ENCODE data around the gene WDR6.

WDR6 gene

DNA sequence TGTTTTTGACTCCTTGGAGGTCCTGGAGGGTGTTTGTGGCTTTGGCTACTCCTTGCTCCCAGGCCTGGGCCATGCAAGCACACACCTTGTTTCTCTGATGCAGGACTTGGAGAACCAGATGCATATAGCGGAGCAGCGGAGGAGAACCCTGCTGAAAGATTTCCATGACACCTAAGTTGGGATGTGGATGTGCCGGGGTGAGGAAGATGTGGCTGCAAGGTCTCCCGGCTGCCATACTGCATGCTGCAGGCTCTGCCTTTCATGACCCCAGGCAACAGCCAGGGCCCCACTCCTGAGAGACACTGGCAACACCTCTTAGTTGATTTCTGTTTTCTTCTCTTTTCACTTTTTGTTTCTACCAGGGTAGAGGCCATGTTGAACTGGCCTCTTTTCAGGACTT, 24.1 kb upstream of the WDR6 start:
- no peak overlapping the region for H3K4me3 ChIP-seq (ENCODE audit: low read depth, low read length)
- DNase-seq (ENCODE audit: low read depth), result no peak
- TF ChIP-seq, protein P1, sequence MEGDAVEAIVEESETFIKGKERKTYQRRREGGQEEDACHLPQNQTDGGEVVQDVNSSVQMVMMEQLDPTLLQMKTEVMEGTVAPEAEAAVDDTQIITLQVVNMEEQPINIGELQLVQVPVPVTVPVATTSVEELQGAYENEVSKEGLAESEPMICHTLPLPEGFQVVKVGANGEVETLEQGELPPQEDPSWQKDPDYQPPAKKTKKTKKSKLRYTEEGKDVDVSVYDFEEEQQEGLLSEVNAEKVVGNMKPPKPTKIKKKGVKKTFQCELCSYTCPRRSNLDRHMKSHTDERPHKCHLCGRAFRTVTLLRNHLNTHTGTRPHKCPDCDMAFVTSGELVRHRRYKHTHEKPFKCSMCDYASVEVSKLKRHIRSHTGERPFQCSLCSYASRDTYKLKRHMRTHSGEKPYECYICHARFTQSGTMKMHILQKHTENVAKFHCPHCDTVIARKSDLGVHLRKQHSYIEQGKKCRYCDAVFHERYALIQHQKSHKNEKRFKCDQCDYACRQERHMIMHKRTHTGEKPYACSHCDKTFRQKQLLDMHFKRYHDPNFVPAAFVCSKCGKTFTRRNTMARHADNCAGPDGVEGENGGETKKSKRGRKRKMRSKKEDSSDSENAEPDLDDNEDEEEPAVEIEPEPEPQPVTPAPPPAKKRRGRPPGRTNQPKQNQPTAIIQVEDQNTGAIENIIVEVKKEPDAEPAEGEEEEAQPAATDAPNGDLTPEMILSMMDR (IDR thresholded peaks at IDR 0.05; ENCODE audit: low read depth, low read length, missing control alignments), result no peak

DNA sequence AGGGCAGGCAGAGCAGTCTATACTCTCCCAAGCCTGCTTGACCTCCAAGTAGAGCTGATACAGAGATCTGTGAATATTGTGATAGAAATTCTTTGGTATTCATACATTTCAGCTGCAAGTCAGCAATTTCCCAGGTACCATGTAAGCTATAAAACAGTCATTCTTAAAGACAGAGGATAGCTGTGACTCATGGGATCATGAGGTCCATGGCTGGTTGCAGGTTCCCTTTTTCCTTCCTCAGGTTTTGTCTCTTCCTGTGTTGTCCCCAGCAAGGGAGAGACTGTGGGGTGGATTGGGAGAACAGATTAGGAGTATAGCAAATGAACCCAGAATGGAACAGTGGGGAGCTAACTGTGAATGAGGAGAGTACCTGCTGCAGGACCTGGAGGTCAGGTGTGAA, 22.5 kb upstream of the WDR6 start:
- TF ChIP-seq, protein P1 (IDR thresholded peaks at IDR 0.05; ENCODE audit: low read depth, low read length, missing control alignments), result no peak
- H3K4me3 ChIP-seq (ENCODE audit: low read depth, low read length), result no peak overlapping the region
- no peak for DNase-seq (ENCODE audit: low read depth)

DNA sequence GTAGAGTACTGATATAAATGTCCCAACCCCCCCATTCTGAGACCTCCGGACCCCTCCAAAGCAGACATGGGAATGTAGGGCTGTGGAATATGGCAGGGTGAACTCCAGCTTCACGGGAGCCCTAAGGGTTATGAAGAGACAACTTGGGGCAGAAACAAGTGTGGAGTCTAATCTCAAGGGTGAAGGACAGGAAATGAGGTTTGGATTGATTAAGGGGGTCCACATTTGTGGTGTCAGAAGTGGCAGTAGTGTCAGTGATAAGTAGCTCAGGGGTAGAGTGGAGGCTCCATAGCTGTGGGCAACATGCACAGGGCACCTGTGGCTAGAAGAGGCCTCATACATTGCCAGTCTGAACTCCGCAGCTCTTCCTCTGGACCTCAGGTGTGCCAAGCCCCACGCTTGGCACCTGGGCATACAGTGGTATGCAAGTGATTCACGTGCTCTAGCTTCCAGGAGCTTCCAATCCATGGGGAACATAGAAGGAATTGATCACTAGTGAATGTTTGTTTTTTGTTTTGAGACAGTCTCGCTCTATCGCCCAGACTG, 21.3 kb upstream of the WDR6 start:
- TF ChIP-seq, protein P1 (IDR thresholded peaks at IDR 0.05; ENCODE audit: low read depth, low read length, missing control alignments), result no peak
- no peak for DNase-seq (ENCODE audit: low read depth)
- H3K4me3 ChIP-seq (ENCODE audit: low read depth, low read length), result no peak overlapping the region

DNA sequence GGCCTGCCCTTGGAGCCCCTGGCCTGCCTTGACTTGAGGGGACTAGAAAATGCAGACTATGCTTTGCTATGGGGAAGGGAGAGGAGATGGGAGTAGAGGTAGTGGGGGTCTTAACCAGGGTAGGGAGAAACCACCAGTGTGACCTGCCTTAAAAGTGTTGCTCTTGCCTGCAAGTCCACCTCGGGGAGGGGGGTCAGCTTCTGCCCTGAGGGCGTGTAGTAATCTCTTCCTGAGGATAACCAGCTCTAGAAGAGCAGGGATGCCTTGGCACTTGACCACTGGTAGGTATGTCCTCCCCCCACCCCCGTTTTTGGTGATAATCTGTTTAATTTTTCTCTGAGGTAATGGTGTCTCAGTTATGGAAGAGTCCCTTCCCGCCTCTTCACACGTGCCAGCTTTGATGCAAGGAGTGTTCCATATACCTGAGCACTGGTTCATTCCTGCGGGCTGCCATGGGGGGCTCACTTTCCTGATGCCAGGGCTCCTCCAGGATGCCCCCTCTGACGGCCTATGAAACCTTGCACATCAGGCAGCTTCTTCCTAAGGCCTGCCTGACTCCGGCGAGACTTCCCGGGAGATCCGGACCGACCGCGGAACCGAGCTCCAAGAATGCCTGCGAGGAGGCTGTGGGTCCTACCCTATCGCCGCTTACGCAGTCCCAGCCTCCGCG, 17.9 kb upstream of the WDR6 start:
- TF ChIP-seq, protein P1 (IDR thresholded peaks at IDR 0.05; ENCODE audit: low read depth, low read length, missing control alignments), result no peak
- peak overlapping the region; percentile 94 for H3K4me3 ChIP-seq (ENCODE audit: low read depth, low read length)
- no peak for DNase-seq (ENCODE audit: low read depth)

DNA sequence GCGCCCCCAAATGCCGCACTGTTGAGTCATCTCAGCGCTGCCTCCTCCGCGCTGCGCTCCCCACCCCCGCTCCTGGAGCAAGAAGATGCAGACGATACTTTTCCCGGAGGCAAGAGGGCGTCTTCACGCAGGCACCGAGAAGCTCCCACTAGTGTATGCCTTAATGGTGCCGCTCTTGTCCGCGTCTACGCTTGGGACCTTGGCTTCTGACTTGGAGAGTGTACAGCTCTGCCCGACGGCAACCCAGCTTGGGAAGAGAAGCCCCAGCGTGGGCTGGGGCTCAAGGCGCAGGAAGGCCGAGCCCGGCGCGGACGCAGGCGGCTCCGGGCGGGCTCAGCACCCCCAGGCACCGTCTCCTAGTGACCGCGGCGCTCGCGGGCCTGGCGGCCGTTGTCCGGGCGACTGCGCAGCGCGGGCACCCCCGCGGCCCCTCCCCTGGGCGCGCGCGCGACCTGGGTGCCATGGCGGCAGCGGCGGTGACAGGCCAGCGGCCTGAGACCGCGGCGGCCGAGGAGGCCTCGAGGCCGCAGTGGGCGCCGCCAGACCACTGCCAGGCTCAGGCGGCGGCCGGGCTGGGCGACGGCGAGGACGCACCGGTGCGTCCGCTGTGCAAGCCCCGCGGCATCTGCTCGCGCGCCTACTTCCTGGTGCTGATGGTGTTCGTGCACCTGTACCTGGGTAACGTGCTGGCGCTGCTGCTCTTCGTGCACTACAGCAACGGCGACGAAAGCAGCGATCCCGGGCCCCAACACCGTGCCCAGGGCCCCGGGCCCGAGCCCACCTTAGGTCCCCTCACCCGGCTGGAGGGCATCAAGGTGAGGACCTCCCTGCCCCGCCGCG, 17.2 kb upstream of the WDR6 start, which contains the start of gene P4HTM:
P4HTM (plus strand) TSS at position 446 of the 840 bp plus-strand sequence; CDS start at position 462, 16 bp downstream.
- peak within 1 kb of the TSS; percentile 94 for H3K4me3 ChIP-seq (ENCODE audit: low read depth, low read length)
- peak; percentile 46 for DNase-seq (ENCODE audit: low read depth)

DNA sequence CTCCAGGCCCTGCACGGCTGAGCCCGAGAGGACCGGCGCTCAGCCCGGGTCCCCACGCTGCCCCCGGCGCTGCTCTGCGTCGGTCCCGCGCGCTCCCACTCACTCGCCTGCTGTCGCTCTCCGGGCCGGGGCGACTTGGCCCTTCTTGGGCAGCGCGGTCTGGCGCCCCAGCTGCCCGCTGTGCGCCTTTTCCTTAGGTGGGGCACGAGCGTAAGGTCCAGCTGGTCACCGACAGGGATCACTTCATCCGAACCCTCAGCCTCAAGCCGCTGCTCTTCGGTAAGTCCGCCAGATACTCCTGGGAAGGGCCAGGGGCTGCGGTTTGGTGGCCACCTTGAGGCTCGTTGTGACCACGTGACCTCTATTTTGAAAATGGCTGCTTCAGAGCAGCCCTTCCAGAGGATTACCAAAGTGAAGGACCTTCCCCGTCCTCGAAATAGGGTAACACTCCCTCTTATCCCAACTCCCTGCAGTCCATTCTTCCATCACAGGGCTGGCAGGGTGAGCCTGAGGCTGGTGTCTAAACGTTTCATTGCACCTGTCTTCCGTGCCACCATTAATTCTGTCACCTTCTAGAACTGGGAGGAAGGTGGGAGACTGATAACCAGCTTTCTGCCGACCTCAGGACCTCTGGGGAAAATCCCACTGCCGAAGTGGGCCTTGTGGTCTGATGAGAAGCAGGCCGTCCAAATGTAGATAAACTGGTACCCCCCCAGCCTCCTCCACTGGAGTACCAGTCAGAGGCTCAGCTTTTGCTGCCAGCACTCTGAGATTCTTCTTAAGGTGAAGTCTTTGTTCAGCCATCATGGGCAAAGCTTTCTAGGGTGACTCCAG, 16.3 kb upstream of the WDR6 start:
- TF ChIP-seq, protein P1 (IDR thresholded peaks at IDR 0.05; ENCODE audit: low read depth, low read length, missing control alignments), result no peak
- H3K4me3 ChIP-seq (ENCODE audit: low read depth, low read length), result peak overlapping the region; percentile 94
- DNase-seq (ENCODE audit: low read depth), result no peak

More for the DNA sequence above, 17.2 kb upstream of the WDR6 start, which contains the start of gene P4HTM:
- TF ChIP-seq, protein P1 (IDR thresholded peaks at IDR 0.05; ENCODE audit: low read depth, low read length, missing control alignments), result peak; percentile 14

Measured in GM12864 (cell line).